H1 (cell line): ENCODE results near the gene MYL5.

Source experiments
- HDAC2 ChIP-seq, 2 experiments: fragments of 300-600 bp in 1 of 2; sonication (generic) in 1 of 2; IDR thresholded peaks; 2 replicates each; pipeline ENCODE4 v1.6.1; 2011 to 2012; ENCODE audit warnings: low read depth in 2 of 2, low read length in 2 of 2, mild to moderate bottlenecking in 2 of 2, moderate library complexity in 2 of 2, borderline replicate concordance in 1 of 2, inconsistent platforms in 1 of 2
- POLR2A ChIP-seq, 2 experiments: IDR thresholded peaks; 1 replicate in 1 of 2; 2 replicates in 1 of 2; pipeline ENCODE4 v1.6.1; 2011; ENCODE audit warnings: low read depth in 2 of 2, low read length in 2 of 2, mild to moderate bottlenecking in 2 of 2; ENCODE audit errors: control extremely low read depth in 1 of 2
- POLR2AphosphoS5 ChIP-seq: IDR thresholded peaks from 2 replicates; pipeline ENCODE4 v1.6.1; 2011; ENCODE audit warnings: low read depth, low read length
- RFX5 ChIP-seq: IDR thresholded peaks from 2 replicates; pipeline ENCODE4 v1.6.1; 2011; ENCODE audit warnings: low read depth, low read length, improper control_type of control experiment, borderline replicate concordance
- ZNF274 ChIP-seq: IDR thresholded peaks from 2 replicates; pipeline ENCODE4 v1.7.0; 2012; ENCODE audit warnings: low read length, borderline replicate concordance; ENCODE audit errors: extremely low read depth
- TF ChIP-seq, protein P1 (sequence below), 3 experiments: IDR thresholded peaks; 1 replicate in 2 of 3; 2 replicates in 1 of 3; pipeline versions ENCODE4 v1.5.1 to v1.6.1; 2011; ENCODE audit warnings: low read length in 3 of 3, mild to moderate bottlenecking in 3 of 3, inconsistent platforms in 2 of 3, low read depth in 1 of 3, moderate library complexity in 1 of 3; ENCODE audit not compliant: insufficient read depth in 1 of 3; ENCODE audit errors: control extremely low read depth in 1 of 3

DNA sequence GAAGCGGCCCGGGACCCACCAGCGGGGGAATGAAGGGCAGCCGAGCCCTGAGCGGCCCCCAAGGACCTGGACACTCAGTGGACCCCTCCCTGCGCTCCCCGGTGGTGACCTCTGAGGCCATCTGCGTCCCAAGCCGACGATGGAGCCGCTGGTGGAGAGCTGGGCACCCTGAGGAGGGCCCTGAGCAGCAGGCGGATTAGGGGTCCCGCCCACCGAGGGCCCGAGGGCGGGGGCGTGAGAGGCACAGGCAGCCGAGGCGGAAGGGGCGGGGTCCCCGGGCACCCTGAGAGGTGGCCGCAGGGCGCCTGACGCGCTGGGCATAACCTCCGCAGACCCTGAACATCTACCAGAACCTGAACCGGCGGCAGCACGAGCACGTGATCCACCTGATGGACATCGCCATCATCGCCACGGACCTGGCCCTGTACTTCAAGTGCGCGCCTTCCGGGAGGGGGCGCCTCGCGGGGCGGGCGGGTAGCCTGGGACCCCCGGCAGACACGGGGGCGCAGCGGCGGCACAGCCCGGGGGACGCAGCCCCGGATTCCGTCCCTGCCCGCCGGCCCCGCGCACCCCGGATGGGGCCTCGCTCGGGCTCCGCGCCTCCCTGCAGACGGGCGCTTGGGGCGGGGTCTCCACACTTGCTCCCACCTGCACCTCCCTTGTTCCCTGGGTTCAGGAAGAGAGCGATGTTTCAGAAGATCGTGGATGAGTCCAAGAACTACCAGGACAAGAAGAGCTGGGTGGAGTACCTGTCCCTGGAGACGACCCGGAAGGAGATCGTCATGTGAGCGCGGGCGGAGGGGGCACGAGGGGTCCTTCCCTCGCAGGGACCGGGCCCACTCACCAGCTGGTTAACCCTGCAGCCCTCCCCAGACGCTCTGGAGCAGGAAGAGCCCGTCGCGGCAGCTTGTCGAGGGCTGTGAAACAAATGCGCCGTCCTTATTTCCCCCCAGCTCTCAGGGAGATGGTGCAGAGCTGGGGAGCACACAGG is 10.6 kb upstream of the MYL5 start:
- TF ChIP-seq, protein P1, sequence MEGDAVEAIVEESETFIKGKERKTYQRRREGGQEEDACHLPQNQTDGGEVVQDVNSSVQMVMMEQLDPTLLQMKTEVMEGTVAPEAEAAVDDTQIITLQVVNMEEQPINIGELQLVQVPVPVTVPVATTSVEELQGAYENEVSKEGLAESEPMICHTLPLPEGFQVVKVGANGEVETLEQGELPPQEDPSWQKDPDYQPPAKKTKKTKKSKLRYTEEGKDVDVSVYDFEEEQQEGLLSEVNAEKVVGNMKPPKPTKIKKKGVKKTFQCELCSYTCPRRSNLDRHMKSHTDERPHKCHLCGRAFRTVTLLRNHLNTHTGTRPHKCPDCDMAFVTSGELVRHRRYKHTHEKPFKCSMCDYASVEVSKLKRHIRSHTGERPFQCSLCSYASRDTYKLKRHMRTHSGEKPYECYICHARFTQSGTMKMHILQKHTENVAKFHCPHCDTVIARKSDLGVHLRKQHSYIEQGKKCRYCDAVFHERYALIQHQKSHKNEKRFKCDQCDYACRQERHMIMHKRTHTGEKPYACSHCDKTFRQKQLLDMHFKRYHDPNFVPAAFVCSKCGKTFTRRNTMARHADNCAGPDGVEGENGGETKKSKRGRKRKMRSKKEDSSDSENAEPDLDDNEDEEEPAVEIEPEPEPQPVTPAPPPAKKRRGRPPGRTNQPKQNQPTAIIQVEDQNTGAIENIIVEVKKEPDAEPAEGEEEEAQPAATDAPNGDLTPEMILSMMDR (IDR thresholded peaks at IDR 0.05; ENCODE audit: control extremely low read depth in 1 of 3, insufficient read depth in 1 of 3, low read depth in 1 of 3, low read length in 3 of 3) = peak in 1 of 3 experiments; percentile 40; a peak in 1 of 4 replicates
- TF ChIP-seq POLR2A (IDR thresholded peaks at IDR 0.05; ENCODE audit: control extremely low read depth in 1 of 2, low read depth in 2 of 2, low read length in 2 of 2) (peak in 1 of 2 experiments; percentile 74; a peak in 2 of 3 replicates), ZNF274 (no peak), RFX5 (no peak), HDAC2 (IDR thresholded peaks at IDR 0.05; ENCODE audit: borderline replicate concordance in 1 of 2, low read depth in 2 of 2, low read length in 2 of 2) (no peak), POLR2AphosphoS5 (no peak; the same call in 1 of the 2 replicates)
